B cell (primary cell): ENCODE data around the gene MAML2. TPM values are rescaled to one million over a fixed set of nuclear protein-coding genes. Genes with fewer than 3 reads are reported as not detected.

ENCODE experiments used
- ATAC-seq: fragments of 200-7000 bp; cut with Tn5 transposase; one replicate; pipeline ENCODE4 v1.10.0; 2021; ENCODE audit warnings: low read depth, mild to moderate bottlenecking, moderate number of reproducible peaks, moderate library complexity
- CTCF ChIA-PET: fragments of 350-600 bp; sonication (Branson Sonifier 250); formaldehyde crosslinking; loops from one replicate; lab custom pipeline; 2021; ENCODE audit warnings: antibody characterized with exemption, inconsistent platforms; lab: Charles Lee
- POLR2A ChIA-PET: fragments of 350-600 bp; sonication (Branson Sonifier 250); formaldehyde crosslinking; loops from one replicate; lab custom pipeline; 2021; ENCODE audit warnings: antibody characterized with exemption; lab: Charles Lee
- DNase-seq: peaks from one replicate; pipeline ENCODE4 v3.0.0; 2013
- H2AFZ ChIP-seq: 2 replicates; pipeline ENCODE4 v1.6.1; 2012; ENCODE audit warnings: mild to moderate bottlenecking, low read depth, low read length; ENCODE audit not compliant: insufficient read depth, poor library complexity, severe bottlenecking
- H3K27ac ChIP-seq, 2 donors: 1 replicate in 1 of 2; 2 replicates in 1 of 2; pipeline ENCODE4 v1.5.1; 2012 to 2013; ENCODE audit warnings: low read length in 2 of 2, mild to moderate bottlenecking in 2 of 2, moderate library complexity in 1 of 2
- H3K27me3 ChIP-seq, 4 experiments: fragments of 200-600 bp in 1 of 4; sonication (generic) in 1 of 4; replicated peaks in 1 of 4; 1 replicate in 2 of 4; 2 replicates in 2 of 4; pipeline versions ENCODE4 v1.6.1 to v1.7.0; 2013 to 2016; ENCODE audit warnings: low read length in 3 of 4, mild to moderate bottlenecking in 2 of 4, mixed read lengths in 1 of 4, moderate library complexity in 1 of 4; ENCODE audit not compliant: insufficient read depth in 4 of 4, control insufficient read depth in 3 of 4; ENCODE audit errors: control extremely low read depth in 1 of 4
- H3K36me3 ChIP-seq, 2 experiments: replicated peaks in 1 of 2; 1 replicate in 1 of 2; 2 replicates in 1 of 2; pipeline versions ENCODE4 v1.6.1 to v1.7.1; 2013; ENCODE audit warnings: low read length in 1 of 2; ENCODE audit not compliant: insufficient read depth in 2 of 2, control insufficient read depth in 1 of 2; ENCODE audit errors: control extremely low read depth in 1 of 2, extremely low read depth in 1 of 2
- H3K4me1 ChIP-seq, 2 donors: fragments of 200-600 bp in 1 of 2; sonication (generic) in 1 of 2; 1 replicate in 1 of 2; 2 replicates in 1 of 2; pipeline versions ENCODE4 v1.5.1 to v1.6.1; 2013 to 2017; ENCODE audit warnings: low read length in 2 of 2; ENCODE audit not compliant: control insufficient read depth in 2 of 2, insufficient read depth in 2 of 2
- H3K4me2 ChIP-seq: replicated peaks from 2 replicates; pipeline ENCODE3; 2012; ENCODE audit warnings: mild to moderate bottlenecking, low read depth, low read length; ENCODE audit not compliant: poor library complexity, severe bottlenecking
- H3K4me3 ChIP-seq, 5 experiments: fragments of 200-600 bp in 1 of 5; sonication (generic) in 1 of 5; 1 replicate in 3 of 5; 2 replicates in 2 of 5; pipeline versions ENCODE4 v1.5.1 to v1.7.0; 2011 to 2016; ENCODE audit warnings: low read length in 4 of 5, mild to moderate bottlenecking in 4 of 5, low read depth in 2 of 5, control low read depth in 1 of 5, moderate library complexity in 1 of 5; ENCODE audit not compliant: insufficient read depth in 1 of 5; ENCODE audit errors: control extremely low read depth in 1 of 5, extremely low read depth in 1 of 5
- H3K79me2 ChIP-seq: fragments of 200-600 bp; sonication (generic); one replicate; pipeline ENCODE4 v1.6.0; 2016; ENCODE audit warnings: low read length; ENCODE audit not compliant: control insufficient read depth, insufficient read depth
- H3K9ac ChIP-seq: fragments of 200-600 bp; sonication (generic); 2 replicates; pipeline ENCODE4 v1.6.1; 2017; ENCODE audit warnings: mild to moderate bottlenecking, low read length, moderate library complexity
- H3K9me3 ChIP-seq, 3 donors: one replicate each; pipeline versions ENCODE4 v1.6.1 to v1.7.1; 2013; ENCODE audit warnings: low read length in 2 of 3; ENCODE audit not compliant: control insufficient read depth in 2 of 3, insufficient read depth in 1 of 3; ENCODE audit errors: control extremely low read depth in 1 of 3
- H4K20me1 ChIP-seq: 2 replicates; pipeline ENCODE4 v1.6.0; 2012; ENCODE audit warnings: mild to moderate bottlenecking, low read length; ENCODE audit not compliant: insufficient read depth, control insufficient read depth, poor library complexity, severe bottlenecking
- H3K27ac Mint-ChIP-seq: one replicate; pipeline ENCODE4 v1.8.0; 2021; ENCODE audit warnings: mixed read lengths
- H3K27me3 Mint-ChIP-seq: one replicate; pipeline ENCODE4 v1.8.0; 2021; ENCODE audit warnings: mixed read lengths
- H3K4me1 Mint-ChIP-seq: one replicate; pipeline ENCODE4 v1.8.0; 2021; ENCODE audit warnings: mixed read lengths
- H3K4me3 Mint-ChIP-seq: one replicate; pipeline ENCODE4 v1.8.0; 2021; ENCODE audit warnings: mixed read lengths
- H3K9me3 Mint-ChIP-seq: one replicate; pipeline ENCODE4 v1.8.0; 2022; ENCODE audit warnings: mixed read lengths; ENCODE audit not compliant: insufficient read depth
- CTCF ChIP-seq: fragments of 200-600 bp; IDR thresholded peaks from one replicate; pipeline ENCODE4 v1.8.0; 2022; ENCODE audit warnings: antibody characterized with exemption, mild to moderate bottlenecking
- EZH2 ChIP-seq: IDR thresholded peaks from 2 replicates; pipeline ENCODE4 v1.6.1; 2012; ENCODE audit warnings: borderline replicate concordance, low read depth, mild to moderate bottlenecking, moderate library complexity, low read length; ENCODE audit not compliant: insufficient read depth, poor library complexity, severe bottlenecking
- WGBS: methylation state at CpG from one replicate; pipeline ENCODE4 v1.1.5; 2013; ENCODE audit warnings: missing lambda C conversion rate; ENCODE audit not compliant: insufficient coverage; 5-methylcytosine and 5-hydroxymethylcytosine counted together
- intact Hi-C: fragments of 100-400 bp; cut with micrococcal nuclease; formaldehyde crosslinking; loops from one replicate; pipeline ENCODE4 v1.10.0; 2022
- polyA plus RNA-seq: library from polyadenylated mRNA; depleted of rRNA; stranded (reverse); fragments of >200 nt; gene quantifications from 2 replicates; pipeline ENCODE4 v1.2.3, GENCODE V29; 2012
- total RNA-seq, 2 donors: library from RNA; stranded (reverse); fragments of 120-200 nt in 1 of 2; gene quantifications; 1 replicate in 1 of 2; 2 replicates in 1 of 2; pipeline versions ENCODE4 v1.2.3 to v1.2.4, GENCODE V29; 2013 to 2022

Gene MAML2
- total and polyA plus RNA-seq, 2 donors (not counting 1 experiment from before 2014, with no cell fraction given), result 10.7 to 26.4 TPM

GRCh38 chr11:96015906-96016565 is 327.0 kb downstream of the MAML2 start:
- no peaks in the 10 kb centered on the region for H3K79me2 ChIP-seq
- Mint-ChIP-seq H3K4me1 (peaks cover 42% of the 10 kb centered on the region), H3K9me3 (no peaks in the 10 kb centered on the region), H3K27ac (peak overlapping the region; percentile 0), H3K27me3 (no peaks in the 10 kb centered on the region), H3K4me3 (no peak overlapping the region)
- peak overlapping the region in 1 of 2 donors; percentile 52 for H3K27ac ChIP-seq
- H3K9ac ChIP-seq, result no peak overlapping the region
- peaks cover 0 to 5% (median 0%) of the 10 kb centered on the region in 3 donors for H3K9me3 ChIP-seq
- ATAC-seq (no peak), DNase-seq (no peak)
- H4K20me1 ChIP-seq, result no peaks in the 10 kb centered on the region
- H3K4me3 ChIP-seq, result no peak overlapping the region
- H2AFZ ChIP-seq, result no peak overlapping the region
- WGBS, result no CpG with 5 or more reads among the region's 4 CpGs
- no peaks in the 10 kb centered on the region for H3K36me3 ChIP-seq
- no peak overlapping the region for H3K4me2 ChIP-seq
- no peaks in the 10 kb centered on the region for H3K27me3 ChIP-seq
- H3K4me1 ChIP-seq, result peaks cover 35 to 36% of the 10 kb centered on the region in 2 donors
- POLR2A ChIA-PET, result no interaction called here
- intact Hi-C loops, result no loop called here
- CTCF ChIA-PET, result no interaction called here
- TF ChIP-seq EZH2, result no peak
- no peak for TF ChIP-seq CTCF

- H3K27ac ChIP-seq, result peak overlapping the region; percentile 53 to 79
- peak overlapping the region; percentile 59 for H2AFZ ChIP-seq
- intact Hi-C loops, result no loop called here
Observed at GRCh38 chr11:96014217-96014616, 328.8 kb downstream of the MAML2 start.

More at GRCh38 chr11:96014217-96014616, 328.8 kb downstream of the MAML2 start:
- Histone ChIP-seq H4K20me1 (no peaks in the 10 kb centered on the region), H3K4me3 (no peak overlapping the region), H3K4me1 (peaks cover 38% of the 10 kb centered on the region in 2 donors), H3K9me3 (peaks cover 0 to 5% (median 0%) of the 10 kb centered on the region in 3 donors), H3K36me3 (no peaks in the 10 kb centered on the region), H3K79me2 (no peaks in the 10 kb centered on the region), H3K9ac (no peak overlapping the region), H3K4me2 (peak overlapping the region; percentile 19), H3K27me3 (no peaks in the 10 kb centered on the region)
- CTCF ChIA-PET, result interaction anchor here (1.0 to 2.0 kb wide), 2 partner anchors 26 to 329 kb away, joined by 3 to 8 read pairs; partner anchors contain the start of gene MAML2
- no peaks in the 10 kb centered on the region for H3K27me3 Mint-ChIP-seq
- H3K27ac Mint-ChIP-seq, result peak overlapping the region; percentile 82
- peaks cover 47% of the 10 kb centered on the region for H3K4me1 Mint-ChIP-seq
- DNase-seq, result no peak
- H3K4me3 Mint-ChIP-seq, result peak overlapping the region; percentile 50
- peak; percentile 13 for ATAC-seq
- no peaks in the 10 kb centered on the region for H3K9me3 Mint-ChIP-seq
- TF ChIP-seq CTCF, result no peak
- no peak for TF ChIP-seq EZH2
- WGBS, result no CpG with 5 or more reads among the region's 3 CpGs
- POLR2A ChIA-PET, result no interaction called here
